ENCODE results near the gene ENPP1.

The ENPP1 gene

DNA sequence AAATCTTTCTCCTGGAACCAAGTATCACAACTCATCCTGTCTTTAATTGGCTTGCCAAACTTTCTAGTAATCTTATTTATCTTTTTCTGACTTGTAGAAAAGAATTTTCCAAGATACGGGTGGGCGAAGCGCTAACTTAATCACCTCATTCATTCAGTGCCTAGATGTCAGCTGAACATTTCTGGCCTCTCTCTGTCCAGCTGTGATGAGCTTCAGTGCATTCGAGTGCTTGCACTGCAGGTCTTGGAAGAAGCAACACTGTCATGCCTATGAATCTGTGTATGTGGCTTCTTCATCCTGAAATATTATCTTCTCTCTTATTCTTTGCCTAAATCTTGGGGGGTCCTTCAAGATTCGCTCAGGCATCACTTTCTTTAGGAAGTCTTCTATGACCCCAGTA, 16.3 kb upstream of the ENPP1 start:
- Histone ChIP-seq H3K4me3 (no peak overlapping the region), H3K9ac (ENCODE audit: insufficient read length) (no peak overlapping the region), H3K27ac (no peak overlapping the region), H3K36me3 (ENCODE audit: insufficient read depth, low read length) (no peaks in the 10 kb centered on the region), H3K9me3 (ENCODE audit: low read depth, low read length) (no peaks in the 10 kb centered on the region)
- DNase-seq (ENCODE audit: low read depth, low spot score) = no peak
- TF ChIP-seq POLR2AphosphoS5 (IDR thresholded peaks at IDR 0.05; ENCODE audit: borderline replicate concordance, low read depth, low read length) = no peak
- no peak for TF ChIP-seq EZH2 (IDR thresholded peaks at IDR 0.05)
- no peak for TF ChIP-seq FOXP2 (optimal IDR thresholded peaks at IDR 0.05; ENCODE audit: control extremely low read depth, extremely low read length, insufficient read depth)

- TF ChIP-seq POLR2AphosphoS5 (IDR thresholded peaks at IDR 0.05; ENCODE audit: borderline replicate concordance, low read depth, low read length) (no peak), EZH2 (IDR thresholded peaks at IDR 0.05) (no peak), FOXP2 (optimal IDR thresholded peaks at IDR 0.05; ENCODE audit: control extremely low read depth, extremely low read length, insufficient read depth) (no peak)
- DNase-seq (ENCODE audit: low read depth, low spot score) = no peak
- Histone ChIP-seq H3K9ac (ENCODE audit: insufficient read length) (no peak overlapping the region), H3K36me3 (ENCODE audit: insufficient read depth, low read length) (no peaks in the 10 kb centered on the region), H3K4me3 (no peak overlapping the region), H3K9me3 (ENCODE audit: low read depth, low read length) (no peaks in the 10 kb centered on the region), H3K27ac (no peak overlapping the region)
These were observed 15.7 kb upstream of the ENPP1 start for GRCh38 chr6:131792091-131792496.

DNA sequence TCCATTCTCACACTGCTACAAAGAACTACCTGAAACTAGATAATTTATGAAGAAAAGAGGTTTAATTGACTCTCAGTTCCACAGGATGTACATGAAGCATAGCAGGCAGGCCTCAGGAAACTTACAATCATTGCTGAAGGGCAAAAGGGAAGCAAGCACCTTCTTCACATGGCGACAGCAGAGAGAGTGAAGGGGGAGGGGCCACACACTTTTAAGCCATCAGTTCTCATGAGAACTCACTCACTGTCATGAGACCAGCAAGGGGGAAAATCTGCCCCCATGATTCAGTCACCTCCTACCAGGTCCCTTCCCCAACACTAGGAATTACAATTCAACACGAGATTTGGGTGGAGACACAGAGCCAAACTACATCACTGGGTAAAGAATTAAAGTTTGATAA, 12.5 kb upstream of the ENPP1 start:
- Histone ChIP-seq H3K9ac (ENCODE audit: insufficient read length) (no peak overlapping the region), H3K4me3 (no peak overlapping the region), H3K36me3 (ENCODE audit: insufficient read depth, low read length) (no peaks in the 10 kb centered on the region), H3K9me3 (ENCODE audit: low read depth, low read length) (no peaks in the 10 kb centered on the region), H3K27ac (no peak overlapping the region)
- no peak for DNase-seq (ENCODE audit: low read depth, low spot score)
- no peak for TF ChIP-seq FOXP2 (optimal IDR thresholded peaks at IDR 0.05; ENCODE audit: control extremely low read depth, extremely low read length, insufficient read depth)
- TF ChIP-seq POLR2AphosphoS5 (IDR thresholded peaks at IDR 0.05; ENCODE audit: borderline replicate concordance, low read depth, low read length) = no peak
- TF ChIP-seq EZH2 (IDR thresholded peaks at IDR 0.05) = no peak

- H3K4me3 ChIP-seq = no peak overlapping the region
- no peak overlapping the region for H3K27ac ChIP-seq
- DNase-seq (ENCODE audit: low read depth, low spot score) = no peak
- H3K9ac ChIP-seq (ENCODE audit: insufficient read length) = no peak overlapping the region
- no peaks in the 10 kb centered on the region for H3K36me3 ChIP-seq (ENCODE audit: insufficient read depth, low read length)
- no peak for TF ChIP-seq POLR2AphosphoS5 (IDR thresholded peaks at IDR 0.05; ENCODE audit: borderline replicate concordance, low read depth, low read length)
- TF ChIP-seq EZH2 (IDR thresholded peaks at IDR 0.05) = no peak
- TF ChIP-seq FOXP2 (optimal IDR thresholded peaks at IDR 0.05; ENCODE audit: control extremely low read depth, extremely low read length, insufficient read depth) = no peak
- H3K9me3 ChIP-seq (ENCODE audit: low read depth, low read length) = no peaks in the 10 kb centered on the region
These were observed 5.5 kb upstream of the ENPP1 start for GRCh38 chr6:131802347-131802746.

- DNase-seq (ENCODE audit: low read depth, low spot score) = no peak
- TF ChIP-seq EZH2 (IDR thresholded peaks at IDR 0.05) (no peak), POLR2AphosphoS5 (IDR thresholded peaks at IDR 0.05; ENCODE audit: borderline replicate concordance, low read depth, low read length) (no peak), FOXP2 (optimal IDR thresholded peaks at IDR 0.05; ENCODE audit: control extremely low read depth, extremely low read length, insufficient read depth) (no peak)
- H3K9me3 ChIP-seq (ENCODE audit: low read depth, low read length) = no peaks in the 10 kb centered on the region
These were observed 4.6 kb upstream of the ENPP1 start for GRCh38 chr6:131803007-131803769.

DNA sequence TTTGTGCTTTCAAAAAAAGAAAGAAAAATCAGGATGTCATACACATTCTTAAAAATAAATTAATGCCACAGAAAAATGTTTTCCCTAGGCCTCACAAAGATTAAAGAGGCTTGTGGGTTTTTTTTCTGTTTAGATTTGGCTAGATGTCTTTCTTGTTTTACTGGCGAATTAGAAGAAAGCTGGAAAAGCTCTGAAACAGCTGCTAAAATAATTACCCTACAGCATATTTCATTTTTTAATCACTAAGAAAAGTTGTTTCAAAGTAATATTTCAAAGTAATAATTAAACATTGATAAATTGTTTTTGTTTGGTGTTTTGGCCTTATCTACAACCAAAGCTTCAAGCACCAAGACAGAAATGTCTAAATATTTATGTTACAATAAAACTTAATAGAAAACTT, 3.7 kb upstream of the ENPP1 start:
- Histone ChIP-seq H3K27ac (peak overlapping the region; percentile 79), H3K9ac (ENCODE audit: insufficient read length) (no peak overlapping the region), H3K36me3 (ENCODE audit: insufficient read depth, low read length) (no peaks in the 10 kb centered on the region), H3K9me3 (ENCODE audit: low read depth, low read length) (no peaks in the 10 kb centered on the region), H3K4me3 (no peak overlapping the region)
- TF ChIP-seq POLR2AphosphoS5 (IDR thresholded peaks at IDR 0.05; ENCODE audit: borderline replicate concordance, low read depth, low read length) = no peak
- no peak for TF ChIP-seq EZH2 (IDR thresholded peaks at IDR 0.05)
- TF ChIP-seq FOXP2 (optimal IDR thresholded peaks at IDR 0.05; ENCODE audit: control extremely low read depth, extremely low read length, insufficient read depth) = no peak
- DNase-seq (ENCODE audit: low read depth, low spot score) = no peak

More at GRCh38 chr6:131803007-131803769, 4.6 kb upstream of the ENPP1 start:
- Histone ChIP-seq H3K27ac (peak overlapping the region; percentile 79), H3K9ac (ENCODE audit: insufficient read length) (no peak overlapping the region), H3K4me3 (no peak overlapping the region), H3K36me3 (ENCODE audit: insufficient read depth, low read length) (no peaks in the 10 kb centered on the region)

DNA sequence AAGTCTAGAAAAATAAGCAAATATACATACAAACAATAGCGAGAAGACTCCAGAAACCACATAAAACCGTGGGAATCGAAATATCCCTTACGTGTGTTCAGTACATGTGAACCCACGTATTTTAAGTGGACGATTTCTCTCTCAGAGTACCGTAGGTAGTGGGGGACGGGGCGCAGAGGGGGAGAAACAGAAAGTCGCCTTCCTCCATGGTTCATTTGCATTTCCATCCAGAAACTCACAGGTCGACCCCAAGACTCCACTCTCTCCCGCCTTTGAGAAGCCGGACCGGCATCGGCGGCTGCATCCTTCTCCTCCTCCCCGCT, 538 bp upstream of the ENPP1 start:
- no peaks in the 10 kb centered on the region for H3K9me3 ChIP-seq (ENCODE audit: low read depth, low read length)
- DNase-seq (ENCODE audit: low read depth, low spot score) = no peak
- H3K27ac ChIP-seq = no peak overlapping the region
- TF ChIP-seq FOXP2 (optimal IDR thresholded peaks at IDR 0.05; ENCODE audit: control extremely low read depth, extremely low read length, insufficient read depth) (no peak), POLR2AphosphoS5 (IDR thresholded peaks at IDR 0.05; ENCODE audit: borderline replicate concordance, low read depth, low read length) (no peak), EZH2 (IDR thresholded peaks at IDR 0.05) (no peak)
- H3K9ac ChIP-seq (ENCODE audit: insufficient read length) = peak overlapping the region; percentile 61
- peak overlapping the region; percentile 81 for H3K4me3 ChIP-seq
- H3K36me3 ChIP-seq (ENCODE audit: insufficient read depth, low read length) = no peaks in the 10 kb centered on the region

- DNase-seq (ENCODE audit: low read depth, low spot score) = no peak
- Histone ChIP-seq H3K4me3 (peak overlapping the region; percentile 88), H3K9ac (ENCODE audit: insufficient read length) (peak overlapping the region; percentile 61), H3K27ac (no peak overlapping the region), H3K36me3 (ENCODE audit: insufficient read depth, low read length) (no peaks in the 10 kb centered on the region), H3K9me3 (ENCODE audit: low read depth, low read length) (no peaks in the 10 kb centered on the region)
- TF ChIP-seq EZH2 (IDR thresholded peaks at IDR 0.05) = no peak
- no peak for TF ChIP-seq POLR2AphosphoS5 (IDR thresholded peaks at IDR 0.05; ENCODE audit: borderline replicate concordance, low read depth, low read length)
- TF ChIP-seq FOXP2 (optimal IDR thresholded peaks at IDR 0.05; ENCODE audit: control extremely low read depth, extremely low read length, insufficient read depth) = no peak
These were observed 845 bp downstream of the ENPP1 start for GRCh38 chr6:131808460-131809269.
